Embryonic facial prominence (tissue), 1 donor: ENCODE results near the gene BRMS1L.

Source experiments
- DNase-seq: peaks from one replicate; pipeline ENCODE4 v3.0.0-alpha.2; 2016; ENCODE audit errors: extremely low spot score

The BRMS1L gene

DNA sequence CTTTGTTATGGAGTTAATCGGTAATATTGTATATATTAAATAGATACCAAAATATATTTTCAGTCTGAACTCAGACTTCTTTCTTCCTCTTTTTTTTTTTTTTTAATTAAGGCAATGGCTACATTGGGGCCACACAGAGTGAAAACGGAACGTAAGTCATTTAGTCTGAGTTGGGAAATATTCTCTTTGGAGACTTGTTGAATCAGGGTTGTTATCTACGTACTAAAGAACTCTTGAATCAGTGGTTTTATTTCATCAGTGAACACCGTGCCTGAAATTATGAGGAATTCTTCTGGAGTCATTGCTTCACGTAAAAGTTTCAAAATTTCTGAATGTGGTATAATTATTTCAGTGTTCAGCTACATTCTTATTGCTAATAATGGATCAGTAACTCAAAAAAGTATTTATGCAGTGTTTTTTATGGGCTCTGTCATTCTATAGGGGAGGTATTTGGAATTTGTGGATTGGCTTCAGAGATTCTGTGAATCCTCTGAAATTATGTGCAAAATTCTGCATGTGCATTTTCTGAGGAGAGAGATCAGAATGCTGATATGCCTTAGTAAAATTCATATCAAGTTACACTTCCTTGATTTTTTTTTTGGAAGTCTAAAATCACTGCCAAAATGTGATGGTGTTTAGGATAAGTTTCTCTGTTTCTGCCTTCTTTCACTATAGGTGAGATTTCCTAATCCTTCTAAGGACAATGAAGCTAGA is 39.6 kb downstream of the BRMS1L start:
- no peak for DNase-seq

DNA sequence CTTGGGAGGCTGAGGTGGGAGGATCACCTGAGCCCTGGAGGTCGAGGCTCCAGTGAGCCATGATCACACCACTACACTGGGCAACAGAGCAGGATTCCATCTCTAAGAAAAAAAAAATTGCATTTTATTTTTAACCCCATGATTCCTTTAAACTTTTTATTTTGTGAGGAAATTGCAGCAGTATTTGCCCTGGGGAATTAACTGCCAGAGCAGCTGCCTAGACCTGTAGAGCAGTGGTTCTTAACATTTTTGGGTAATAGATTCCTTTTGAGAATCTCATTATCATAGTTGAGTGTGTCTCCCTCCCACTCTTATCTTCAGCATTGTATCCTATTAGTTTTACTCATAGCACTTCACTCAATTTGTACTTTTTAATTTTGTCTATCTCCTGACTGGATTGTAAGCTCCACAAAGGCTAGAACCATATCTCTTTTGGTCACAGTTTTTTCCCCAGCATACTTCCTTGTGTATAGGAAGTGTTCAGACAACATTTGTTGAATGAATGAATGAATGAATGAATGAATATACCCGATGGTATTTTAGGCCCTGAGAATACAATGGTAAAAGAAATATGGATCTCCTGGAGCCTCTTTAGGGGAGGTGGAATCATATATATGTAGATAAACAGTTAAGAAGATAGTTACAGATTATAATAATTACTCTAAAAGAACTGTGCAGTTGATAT is 40.6 kb downstream of the BRMS1L start:
- no peak for DNase-seq

DNA sequence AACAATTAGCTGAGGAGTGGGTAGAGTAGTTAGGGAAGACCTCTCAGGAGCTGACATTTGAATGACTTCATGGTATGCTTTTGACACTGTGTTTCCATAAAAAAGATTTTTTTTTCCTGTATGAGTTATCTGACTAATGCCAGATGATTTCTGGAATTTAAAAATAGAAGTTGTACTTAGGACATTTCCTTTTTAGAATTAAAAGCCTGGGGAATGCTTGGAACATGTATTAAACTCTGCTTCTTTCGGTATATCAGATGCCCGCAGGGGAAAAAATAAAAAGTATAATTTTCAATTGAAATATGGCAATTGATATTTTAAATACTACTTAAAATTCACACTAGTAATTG is 41.1 kb downstream of the BRMS1L start:
- DNase-seq = no peak

DNA sequence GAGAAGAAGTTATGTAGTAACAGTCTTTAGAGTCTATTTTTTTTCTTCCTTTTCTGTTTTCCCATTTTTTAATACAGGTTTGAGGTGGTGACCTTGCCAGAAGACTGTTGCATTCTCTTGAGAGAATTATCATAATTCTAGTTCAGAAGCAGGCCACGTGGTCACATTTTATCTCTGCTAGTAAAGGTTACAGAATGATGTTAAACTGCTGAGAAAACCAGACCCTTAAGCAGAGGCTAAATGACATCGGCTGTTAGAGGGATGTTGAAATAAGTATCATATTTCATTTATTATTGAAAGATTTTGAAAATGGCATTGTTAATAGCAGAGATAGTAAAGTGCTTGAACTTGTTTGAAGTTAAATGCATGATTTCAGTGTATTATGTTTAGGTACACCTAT is 49.2 kb downstream of the BRMS1L start:
- DNase-seq = no peak

DNA sequence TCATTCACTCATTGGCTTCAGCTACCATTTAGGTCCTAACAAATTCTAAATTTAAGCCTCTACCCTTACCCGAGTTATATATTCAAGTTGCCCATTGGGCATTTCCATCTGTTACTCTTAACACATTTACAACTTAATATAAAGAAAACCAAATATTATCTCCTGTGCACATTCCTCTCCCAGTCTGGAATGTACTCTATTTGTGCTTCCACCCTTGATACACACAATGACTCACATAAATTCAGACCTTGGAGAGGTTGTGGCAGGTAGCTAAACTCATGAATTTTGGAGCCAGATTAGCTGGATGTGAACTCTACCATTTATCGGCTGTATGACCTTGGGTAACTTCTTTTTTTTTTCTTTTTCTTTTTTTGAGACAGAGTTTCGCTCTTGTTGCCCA is 51.1 kb downstream of the BRMS1L start:
- DNase-seq = no peak

DNA sequence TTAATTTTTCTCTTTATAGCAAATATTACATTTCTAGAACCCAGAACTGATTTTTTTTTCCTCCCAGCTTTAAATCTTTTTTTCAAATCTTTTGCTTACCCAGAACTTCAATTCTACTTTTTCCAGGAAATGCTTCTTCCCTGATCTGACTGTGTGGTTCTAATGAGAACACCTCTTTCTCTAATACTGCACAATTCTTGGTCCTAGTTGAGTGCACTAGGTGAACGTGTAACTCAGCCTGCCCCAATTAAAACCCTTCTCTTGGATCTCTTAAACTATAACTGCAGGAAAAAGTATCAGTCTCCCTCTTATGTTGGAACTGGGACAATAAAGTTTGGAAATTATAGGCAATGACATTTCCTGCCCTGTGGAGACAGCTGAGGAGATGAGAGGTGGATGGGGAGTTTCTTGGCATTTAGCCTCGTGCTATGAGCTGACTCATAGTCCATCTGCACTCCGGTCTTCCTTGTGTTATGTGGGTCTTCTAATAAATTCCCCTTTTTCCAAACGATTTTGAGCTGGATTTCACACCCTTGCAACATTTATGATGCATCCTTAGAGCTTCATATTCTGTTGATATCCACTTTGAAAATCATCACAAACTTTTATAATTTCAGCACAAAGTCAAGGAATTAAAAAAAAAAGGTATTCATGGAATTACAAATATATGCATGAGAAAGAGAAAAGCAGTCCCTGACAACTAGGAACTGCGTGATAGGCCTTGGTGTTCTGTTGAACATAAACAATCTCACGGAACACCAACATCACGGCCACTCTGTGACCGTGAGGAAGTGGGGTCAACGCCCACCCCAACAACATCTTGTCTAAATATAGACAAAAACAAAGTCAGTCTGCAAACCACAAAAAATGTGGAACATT is 52.4 kb downstream of the BRMS1L start:
- no peak for DNase-seq

DNA sequence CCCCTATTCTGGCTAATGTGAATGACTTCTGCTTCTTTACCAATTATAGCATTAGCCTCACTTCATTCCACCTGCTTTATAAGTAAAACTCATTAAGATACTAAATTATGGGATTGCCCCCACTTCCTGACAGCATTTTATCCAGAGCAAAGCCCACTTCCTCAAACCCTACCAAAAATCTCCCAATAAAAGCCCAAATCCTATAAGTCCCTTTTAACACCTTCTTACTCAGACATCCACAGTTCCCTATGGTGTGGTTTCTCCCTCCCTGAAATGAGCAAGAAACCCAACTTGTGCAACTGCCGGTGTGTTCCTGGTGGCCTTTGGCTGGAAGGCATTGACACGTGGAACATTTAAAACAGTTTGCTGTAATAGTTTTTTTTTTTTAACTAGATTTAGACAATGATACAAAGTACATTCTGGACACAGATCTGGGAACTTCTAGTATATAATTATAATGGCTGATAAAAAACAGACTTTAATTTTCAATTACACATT is 53.1 kb downstream of the BRMS1L start:
- DNase-seq = no peak

DNA sequence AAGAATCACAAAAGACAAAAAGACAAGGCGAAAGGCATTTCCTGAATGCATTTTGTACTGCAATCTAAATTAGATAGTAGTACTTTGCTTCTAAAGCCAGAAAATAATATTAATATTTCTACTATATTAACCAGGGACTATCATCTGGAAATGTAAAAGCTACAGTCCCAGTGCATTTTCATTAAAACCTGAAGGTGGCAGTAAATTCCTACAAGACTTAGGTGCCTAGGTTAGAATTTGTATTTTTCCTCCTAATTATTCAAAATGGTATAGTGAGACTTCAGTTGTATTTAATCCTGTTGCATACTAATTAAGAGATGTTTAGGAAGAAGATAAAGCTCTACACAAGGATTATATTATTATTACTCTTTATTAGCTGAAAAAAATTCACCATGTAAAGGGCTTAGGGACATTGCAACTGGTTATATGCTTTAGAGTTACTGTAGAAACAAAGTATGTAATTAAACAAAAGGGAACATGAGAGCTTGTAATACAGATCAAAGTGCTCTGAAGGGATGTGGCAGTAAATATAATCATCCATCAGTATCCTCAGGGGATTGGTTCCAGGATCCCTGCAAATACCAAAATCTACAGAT is 53.6 kb downstream of the BRMS1L start:
- DNase-seq = no peak

DNA sequence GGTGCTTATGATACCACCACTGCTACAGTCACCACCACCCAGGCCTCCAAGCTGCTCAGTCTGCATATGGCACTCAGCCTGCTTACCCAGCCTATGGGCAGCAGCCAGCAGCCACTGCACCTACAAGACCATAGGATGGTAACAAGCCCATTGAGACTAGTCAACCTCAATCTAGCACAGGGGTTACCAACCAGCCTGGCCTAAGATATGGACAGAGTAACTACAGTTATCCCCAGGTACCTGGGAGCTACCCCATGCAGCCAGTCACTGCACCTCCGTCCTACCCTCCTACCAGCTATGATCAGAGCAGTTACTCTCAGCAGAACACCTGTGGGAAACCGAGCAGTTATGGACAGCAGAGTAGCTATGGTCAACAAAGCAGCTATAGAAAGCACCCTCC is 55.1 kb downstream of the BRMS1L start:
- no peak for DNase-seq

DNA sequence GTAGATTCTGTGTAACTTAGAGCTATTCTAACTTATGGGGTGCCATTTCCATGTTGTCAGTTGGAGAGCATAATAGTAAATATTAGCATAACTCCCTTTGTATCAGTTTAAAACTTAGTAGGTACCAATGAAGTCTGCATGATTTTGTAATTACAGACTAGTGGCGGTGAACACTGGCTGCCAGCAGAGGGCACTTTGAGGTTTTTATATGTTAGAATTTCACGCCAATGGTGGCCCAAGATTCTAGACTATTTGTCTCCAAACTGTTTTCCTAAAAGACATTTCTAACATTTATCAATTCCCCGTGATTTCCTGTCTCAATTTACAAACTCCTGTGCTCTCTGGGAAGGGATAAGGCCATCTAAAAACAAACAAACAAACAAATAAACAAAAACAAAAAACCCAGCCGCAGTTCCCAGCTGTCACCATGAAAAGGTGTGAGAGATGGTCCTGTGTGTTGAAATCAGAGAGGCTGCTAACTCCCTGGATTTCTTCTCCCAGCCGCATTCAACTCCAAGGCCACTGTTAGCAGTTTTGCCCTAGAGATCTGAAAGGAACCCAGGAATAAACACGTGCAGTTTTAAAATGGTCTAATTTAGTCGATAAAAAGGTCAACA is 57.6 kb downstream of the BRMS1L start:
- DNase-seq = peak; percentile 22

DNA sequence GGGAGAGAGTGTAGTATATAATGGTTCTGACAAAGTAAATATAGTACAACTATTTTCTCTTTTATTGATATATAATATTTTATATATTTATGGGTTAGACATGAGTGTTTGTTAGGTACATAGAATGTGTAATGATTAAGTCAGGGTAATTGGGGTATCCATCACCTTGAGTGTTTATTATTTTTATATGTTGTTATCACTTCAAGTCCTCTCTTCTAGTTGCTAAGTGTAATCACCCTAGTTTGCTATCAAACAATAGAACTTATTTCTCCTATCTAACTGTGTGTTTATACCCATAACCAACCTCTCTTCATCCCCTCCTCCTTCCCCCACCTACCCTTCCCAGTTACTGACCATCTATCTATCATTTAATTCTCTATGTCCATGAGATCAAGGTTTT is 64.2 kb downstream of the BRMS1L start:
- no peak for DNase-seq

DNA sequence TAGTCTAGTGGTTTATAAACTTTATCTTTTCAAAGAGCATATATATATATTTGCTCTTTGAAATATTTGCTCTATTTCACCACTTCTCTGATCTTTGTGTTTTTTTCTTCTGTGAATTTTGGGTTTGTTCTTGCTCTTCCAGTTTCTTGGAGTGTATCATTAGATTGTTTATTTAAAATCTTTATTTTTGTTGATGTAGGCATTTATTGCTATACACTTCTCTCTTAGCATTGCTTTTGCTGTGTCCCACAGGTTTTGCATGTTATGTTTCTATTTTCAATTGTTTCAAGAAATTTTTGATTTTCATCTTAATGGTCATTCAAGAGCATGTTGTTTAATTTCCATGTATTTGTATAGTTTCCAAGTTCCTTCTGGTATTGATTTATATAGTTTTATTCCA is 69.1 kb downstream of the BRMS1L start:
- no peak for DNase-seq

DNA sequence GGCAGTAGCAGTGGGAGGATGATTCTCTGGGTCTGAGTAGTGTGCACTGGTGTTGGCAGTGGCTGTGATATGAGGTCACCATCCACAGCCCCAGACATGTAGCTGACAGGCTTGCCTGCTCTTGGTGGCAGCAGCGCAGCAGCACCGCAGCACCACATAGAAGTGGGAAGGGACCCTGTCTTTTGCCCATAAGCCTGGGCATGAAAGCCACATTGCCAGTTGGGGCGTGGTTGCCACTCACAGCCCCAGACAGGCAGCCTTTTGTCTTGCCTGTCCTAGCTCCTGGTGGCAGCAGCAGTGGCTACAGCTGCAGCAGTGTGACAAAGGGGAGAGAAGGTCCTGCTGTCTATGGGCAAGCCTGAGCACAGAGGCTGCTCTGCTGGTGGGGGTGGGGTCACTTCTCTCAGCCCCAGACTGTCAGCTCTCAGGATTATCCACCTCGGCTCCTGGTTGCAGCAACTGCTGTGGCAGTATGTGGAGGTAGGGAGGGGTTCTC is 71.5 kb downstream of the BRMS1L start:
- DNase-seq = no peak

DNA sequence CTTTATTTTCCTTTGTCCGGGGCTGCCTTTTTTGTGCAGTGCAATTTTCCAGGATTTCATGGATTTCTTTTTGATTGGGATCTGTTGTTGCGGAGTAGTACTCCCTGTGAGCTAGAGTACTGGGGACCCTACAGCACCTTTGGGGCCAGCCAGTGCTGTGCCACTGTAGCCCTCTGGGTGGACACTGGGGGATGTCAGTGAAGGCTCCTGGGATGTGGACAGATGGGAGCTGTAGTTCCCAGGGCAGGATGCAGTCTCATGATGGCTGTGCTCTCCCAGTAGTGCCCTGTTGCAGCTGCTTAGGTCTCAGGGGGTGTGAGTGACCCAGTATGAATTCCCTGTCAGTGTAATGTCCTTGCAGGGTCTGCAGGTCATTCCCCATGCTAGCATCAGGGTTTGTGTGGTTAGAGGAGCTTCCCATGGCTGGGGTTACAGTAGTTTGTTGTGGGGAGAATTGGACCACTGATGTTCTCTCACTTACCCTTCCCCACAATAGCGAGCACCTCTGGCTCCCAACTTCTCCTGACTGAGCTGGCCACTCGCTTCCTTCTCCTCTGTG is 72.2 kb downstream of the BRMS1L start:
- DNase-seq = no peak

DNA sequence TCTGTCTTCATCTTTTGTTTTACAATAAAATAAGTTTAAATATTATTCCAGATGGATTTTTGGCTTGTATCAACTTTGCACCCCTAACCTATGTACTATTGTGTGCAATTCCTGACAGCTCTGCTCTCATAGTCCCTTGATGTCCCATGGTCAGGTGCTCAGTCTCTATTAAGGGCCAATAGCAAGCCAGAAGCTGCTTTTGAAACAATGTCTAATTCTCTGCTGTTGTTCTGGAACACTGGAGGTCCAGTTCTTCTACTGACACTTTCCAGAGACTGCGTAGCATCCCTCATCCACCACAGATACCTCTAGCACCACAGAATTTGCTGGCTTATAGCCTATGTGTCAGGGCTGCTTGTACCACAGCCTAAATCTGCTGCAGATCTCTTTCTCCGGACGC is 74.6 kb downstream of the BRMS1L start:
- no peak for DNase-seq

DNA sequence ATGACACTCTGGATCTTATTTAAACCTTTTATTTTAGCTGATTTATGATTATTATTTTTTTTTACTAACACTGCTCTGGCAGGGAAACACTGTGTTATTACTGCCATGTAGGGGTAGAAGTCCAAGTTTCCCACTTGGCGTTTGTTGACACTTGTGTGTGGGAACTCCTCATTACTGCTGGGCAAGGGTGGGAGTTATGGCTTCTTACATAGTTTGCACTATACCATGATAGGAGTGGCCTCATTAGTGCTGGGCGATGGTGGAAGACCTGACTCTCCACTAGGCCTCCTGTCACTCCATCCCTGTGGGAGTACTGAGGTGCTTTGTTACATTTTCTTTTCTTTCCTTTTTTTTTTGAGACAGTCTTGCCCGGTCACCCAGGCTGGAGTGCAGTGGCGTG is 83.5 kb downstream of the BRMS1L start:
- no peak for DNase-seq

DNA sequence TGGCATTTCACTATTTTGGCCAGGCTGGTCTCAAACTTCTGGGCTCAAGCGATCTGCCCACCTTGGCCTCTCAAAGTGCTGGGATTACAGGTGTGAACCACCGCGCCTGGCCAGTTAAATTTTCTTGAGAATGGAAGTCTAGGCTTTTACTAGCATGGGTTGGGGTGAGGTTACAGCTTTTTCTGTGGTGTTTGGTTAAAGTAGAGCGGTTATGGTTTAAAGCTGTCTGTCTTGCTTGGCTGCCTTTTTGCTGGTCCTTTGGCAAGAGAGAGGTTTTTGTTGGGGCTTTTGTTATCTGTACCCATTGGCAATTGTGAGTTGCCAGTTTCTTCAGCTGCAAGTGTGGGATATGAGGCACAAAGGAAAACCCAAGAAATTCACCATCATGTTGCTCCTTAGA is 84.1 kb downstream of the BRMS1L start:
- no peak for DNase-seq

DNA sequence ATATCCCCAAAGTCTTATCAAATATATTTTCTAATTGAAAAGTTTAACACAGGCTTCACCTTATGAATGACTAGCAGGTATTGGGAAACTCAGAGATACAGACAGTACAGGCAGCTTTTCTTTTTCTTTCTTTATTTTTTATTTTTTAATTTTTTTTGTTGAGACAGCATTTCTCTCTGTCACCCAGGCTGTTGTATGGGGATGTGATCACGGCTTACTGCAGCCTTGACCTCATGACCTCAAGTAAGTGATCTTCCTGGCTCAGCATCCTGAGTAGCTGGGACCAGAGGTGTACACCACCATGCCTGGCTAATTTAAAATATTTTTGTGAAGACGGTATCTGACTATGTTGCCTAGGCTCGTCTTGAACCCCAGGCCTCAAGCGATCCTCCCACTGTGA is 85.0 kb downstream of the BRMS1L start:
- DNase-seq = no peak

DNA sequence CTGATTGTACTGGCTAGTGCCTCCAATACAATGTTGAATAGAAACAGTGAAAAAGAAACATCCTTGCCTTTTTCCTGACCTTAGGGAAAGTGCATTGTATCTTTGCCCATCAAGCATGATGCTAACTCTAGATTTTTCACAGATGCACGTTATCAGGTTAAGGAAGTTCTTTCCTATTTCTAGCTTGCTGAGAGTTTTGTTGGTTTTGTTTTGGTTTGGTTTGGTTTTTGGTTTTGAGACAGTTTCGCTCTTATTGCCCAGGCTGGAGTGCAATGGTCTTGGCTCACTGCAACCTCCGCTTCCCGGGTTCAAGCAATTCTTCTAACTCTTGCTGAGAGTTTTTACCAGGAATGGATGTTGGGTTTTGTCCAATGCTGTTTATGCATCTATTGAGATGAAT is 89.0 kb downstream of the BRMS1L start:
- no peak for DNase-seq

DNA sequence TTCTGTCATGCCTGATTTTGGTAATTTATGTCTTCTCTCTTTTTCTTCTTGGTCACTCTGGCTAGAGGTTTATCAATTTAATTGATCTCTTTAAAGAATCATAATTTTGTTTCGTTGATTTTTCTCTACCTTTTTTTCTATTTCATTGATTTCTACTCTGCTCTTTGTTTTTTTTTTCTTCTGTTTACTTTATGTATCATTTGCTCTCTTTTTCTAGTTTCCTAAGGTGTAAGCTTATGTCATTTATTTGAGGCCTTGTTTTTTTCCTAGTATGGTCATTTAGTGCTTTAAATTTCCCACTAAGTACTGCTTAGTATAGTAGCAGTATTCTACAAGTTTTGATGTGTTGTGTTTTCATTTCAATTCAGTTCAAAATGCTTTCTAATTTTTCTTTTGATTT is 89.6 kb downstream of the BRMS1L start:
- no peak for DNase-seq
